HG02840 (cell line): ENCODE data around the gene LRP1B.
A peak's percentile ranks its signal among the peaks of the same experiment; 100 is the strongest.

Experiments used
- ATAC-seq: cut with Tn5 transposase; IDR thresholded peaks from one replicate; pipeline ENCODE4 v1.9.1; 2021; ENCODE audit warnings: mild to moderate bottlenecking, moderate library complexity, moderate number of reproducible peaks; ENCODE audit not compliant: unreplicated experiment, low FRiP score

LRP1B gene

DNA sequence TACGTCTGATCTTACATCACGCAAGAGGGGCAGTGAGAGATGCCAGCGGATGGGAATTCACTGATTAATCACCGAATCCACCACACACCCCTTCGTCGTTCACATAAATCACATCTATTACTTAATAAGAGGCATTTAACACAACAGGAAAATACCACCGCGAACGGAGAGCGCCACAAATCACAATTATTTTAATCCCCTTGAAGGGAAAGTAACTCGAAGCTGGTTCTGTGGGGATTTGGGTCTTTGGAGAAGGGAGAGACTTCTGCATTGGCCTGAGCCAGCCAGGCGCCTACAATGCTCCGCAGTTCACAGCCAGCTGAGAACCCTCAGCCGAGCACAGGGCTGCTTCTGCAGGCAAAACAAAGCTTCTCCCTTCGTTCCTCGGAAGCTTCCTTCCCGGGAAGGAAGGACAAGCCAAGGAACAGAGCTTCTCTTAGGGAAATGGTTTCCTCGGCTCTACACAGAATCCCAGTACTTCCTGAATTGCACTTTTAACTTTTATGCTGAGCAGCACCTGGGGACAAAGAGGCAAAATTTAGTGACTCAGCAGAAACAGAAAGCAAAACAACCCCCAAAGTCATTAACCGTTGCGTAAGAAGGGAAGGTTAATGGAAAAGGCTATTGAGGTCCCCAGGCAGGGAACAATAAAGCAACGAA is at the start of gene LRP1B:
TSS of gene LRP1B (minus strand) at position 7 of the 660 bp plus-strand sequence. CDS start 287 bp downstream, outside the sequence.
- ATAC-seq: no peak

- ATAC-seq: no peak
These were observed 48.9 kb upstream of the LRP1B start for GRCh38 chr2:142179686-142180085.

- ATAC-seq: no peak
These were observed 47.8 kb upstream of the LRP1B start for GRCh38 chr2:142178604-142179003.

GRCh38 chr2:142176941-142177340 is 46.1 kb upstream of the LRP1B start:
- ATAC-seq: no peak

DNA sequence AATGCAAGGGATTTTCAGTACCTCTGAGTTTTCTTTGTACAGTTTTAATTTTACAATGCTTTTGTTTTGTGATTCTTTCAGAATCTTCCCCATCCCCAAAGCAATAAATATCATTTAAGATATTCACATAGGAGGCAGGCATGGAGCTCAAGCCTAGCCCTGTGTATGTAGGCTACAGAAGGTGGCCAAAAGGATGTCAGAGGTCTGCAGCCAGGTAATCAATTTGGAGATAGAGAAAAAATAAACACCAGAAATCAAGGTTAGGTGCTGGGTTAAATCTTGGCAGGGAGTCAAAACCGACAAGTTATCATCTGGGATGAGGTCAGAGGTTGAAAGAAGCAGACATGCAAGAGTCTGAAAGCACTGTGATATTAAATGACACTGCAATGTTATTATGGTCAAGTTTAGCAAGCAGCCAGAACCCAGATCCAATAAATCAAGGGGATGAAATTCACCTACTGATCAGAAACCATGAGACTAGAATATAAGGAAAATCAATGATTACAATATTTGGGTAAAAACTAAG is 45.1 kb upstream of the LRP1B start:
- ATAC-seq: no peak

GRCh38 chr2:142174176-142174575 is 43.4 kb upstream of the LRP1B start:
- no peak for ATAC-seq

GRCh38 chr2:142170847-142171246 is 40.0 kb upstream of the LRP1B start:
- ATAC-seq: no peak

GRCh38 chr2:142165790-142166189 is 35.0 kb upstream of the LRP1B start:
- ATAC-seq: peak; percentile 92

DNA sequence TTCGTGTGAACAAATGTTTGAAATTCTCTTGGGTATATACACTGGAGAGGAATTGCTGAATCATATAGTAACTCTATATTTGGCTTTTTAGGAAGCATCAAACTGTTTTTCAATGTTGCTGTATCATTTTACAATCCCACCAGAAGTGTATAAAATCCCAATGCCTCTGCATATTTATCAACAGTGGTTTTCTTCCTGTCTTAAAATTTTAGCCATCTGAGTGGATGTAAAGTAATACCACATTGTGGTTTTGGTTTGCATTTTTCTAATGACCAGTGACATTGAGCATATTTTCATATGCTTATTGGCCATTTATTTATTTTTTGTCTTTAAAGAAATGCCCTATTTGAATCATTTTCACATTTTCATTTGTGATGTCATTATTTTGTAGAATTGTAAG is 22.8 kb upstream of the LRP1B start:
- ATAC-seq: no peak

DNA sequence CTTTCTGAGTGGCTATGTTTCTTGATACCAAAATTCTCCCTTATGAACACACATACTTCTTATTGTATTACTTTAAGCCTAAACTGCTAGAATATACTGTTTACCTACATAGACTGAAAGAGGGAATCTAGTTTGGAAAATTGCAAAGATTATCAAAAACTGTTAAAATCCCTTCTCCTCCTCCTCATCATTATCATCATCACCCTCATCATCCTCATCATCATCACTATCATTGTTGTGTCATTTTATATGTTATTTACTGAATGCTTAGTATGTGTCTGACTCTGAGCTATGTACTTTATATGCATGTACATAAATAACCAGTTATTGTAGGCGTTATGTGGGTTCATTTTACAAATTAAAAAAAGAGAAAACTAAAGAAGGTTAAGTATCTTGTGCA is 19.6 kb upstream of the LRP1B start:
- ATAC-seq: no peak

DNA sequence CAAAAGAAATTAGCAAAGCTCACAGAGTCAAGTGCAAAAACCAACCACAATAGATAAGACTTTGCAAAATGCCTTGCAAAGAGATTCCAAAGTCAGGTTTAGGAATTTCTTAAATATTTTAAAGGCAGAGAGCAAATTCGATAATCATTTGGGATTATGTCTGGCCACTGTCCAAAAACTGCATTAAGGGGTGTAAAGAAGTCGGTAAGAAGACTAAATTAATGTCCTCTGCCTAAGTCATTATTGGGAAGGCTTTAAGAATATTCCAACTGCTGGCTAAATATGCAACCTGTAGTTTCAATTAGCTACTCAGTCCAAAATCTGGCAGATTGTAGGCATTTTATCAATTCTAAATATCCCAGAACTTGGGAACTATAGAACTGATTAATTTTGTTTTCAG is 13.7 kb upstream of the LRP1B start:
- no peak for ATAC-seq

DNA sequence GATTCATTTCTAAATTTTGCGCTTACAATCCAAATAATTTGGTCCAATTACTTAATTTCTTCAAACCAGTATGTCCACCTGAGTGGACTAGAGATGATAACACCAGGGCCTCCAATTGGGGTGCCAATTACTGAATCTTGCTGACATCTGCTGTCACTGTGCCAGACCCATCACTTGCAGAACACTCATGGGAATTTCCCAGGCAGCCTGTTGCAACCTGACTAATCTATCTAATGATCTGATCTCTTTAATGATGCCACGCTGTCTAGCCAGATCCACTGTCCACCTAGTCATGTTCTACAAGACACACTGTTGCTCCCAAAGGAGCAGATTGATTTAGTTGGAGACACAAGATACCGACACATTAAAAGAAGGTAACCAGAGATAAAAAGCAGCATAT is 11.8 kb upstream of the LRP1B start:
- no peak for ATAC-seq

GRCh38 chr2:142140434-142140845 is 9.6 kb upstream of the LRP1B start:
- no peak for ATAC-seq

- ATAC-seq: no peak
These were observed 8.6 kb upstream of the LRP1B start for GRCh38 chr2:142139384-142139783.

- no peak for ATAC-seq
These were observed 5.8 kb upstream of the LRP1B start for GRCh38 chr2:142136571-142136970.

GRCh38 chr2:142134911-142135310 is 4.1 kb upstream of the LRP1B start:
- ATAC-seq: no peak

DNA sequence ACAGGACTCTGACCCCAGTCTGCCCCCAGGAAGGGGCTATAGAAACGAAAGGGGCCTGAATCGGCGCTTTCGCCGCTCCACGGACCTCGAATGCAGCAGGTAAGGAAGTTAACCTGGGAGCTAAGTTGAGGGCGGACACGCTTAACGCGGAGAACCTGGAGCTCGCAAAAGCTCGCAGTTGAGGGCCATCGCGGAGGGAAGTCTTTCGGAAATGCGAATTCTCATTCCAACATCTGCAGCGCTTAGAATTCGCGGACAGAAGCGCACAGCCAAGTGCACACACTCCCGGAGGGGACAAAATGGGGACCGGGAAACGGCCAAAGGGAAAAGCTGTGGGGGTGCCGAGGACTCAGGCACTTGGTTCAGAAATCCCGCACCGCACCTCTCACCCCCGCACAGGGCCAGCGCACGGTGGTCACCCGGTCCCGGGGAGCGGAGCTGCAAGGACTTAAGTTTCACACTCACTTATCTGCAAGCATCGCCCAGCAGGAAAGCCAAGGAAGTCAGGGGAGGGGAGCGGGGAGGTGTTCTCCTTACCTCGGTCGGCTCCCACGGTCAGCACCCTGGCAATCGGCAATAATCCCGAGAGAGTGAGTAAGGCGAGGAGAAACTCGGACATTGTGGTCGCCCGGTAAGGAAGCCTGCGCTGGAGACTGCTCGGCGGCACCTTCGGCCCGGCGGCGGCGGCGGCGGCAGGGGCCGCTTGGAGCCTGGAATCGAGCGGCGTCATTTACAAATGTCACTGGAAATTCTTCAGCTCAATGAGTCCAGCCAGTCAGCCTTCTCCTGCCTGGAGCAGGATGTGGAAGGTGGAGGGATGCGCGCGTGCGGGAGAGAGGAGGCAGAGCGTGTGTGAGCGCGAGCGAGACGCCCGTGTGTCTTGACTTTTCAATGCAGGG is 456 bp downstream of the LRP1B start:
- ATAC-seq: no peak

DNA sequence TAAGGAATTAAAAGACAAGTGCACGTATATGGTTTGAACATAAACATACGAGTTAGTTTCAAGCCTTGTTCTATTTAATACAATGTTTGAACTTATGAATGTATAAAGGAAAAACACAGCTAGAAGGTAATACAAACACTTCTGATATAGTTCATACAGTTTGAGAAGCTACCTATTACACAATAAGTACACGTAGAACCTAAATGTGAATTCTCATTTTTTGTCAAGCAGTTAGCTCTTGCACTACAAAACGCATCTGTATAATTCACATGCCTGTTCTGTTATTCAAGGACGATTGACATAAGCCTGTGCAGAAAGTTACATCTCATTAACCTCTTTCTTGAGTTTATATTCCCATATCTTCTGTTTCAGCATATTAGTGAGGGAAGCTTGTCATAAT is 2.7 kb downstream of the LRP1B start:
- ATAC-seq: no peak

DNA sequence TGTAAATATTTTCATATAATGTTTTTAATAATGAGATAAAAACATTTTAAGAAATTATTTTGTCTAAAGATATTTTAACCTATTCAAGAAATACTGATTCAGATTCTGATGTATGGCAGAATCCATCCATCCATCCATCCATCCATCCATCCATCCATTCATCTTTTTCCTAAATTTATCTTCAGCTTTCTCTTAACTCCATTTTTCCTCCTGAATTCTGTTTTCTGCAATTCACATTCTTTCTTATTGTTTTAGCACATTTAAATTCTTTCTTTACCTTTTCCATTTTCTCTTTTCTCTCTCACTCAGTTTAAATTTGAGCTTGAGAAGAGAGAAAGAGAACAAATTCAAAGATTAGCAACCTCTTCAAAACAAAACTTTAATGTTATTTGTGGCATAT is 3.6 kb downstream of the LRP1B start:
- no peak for ATAC-seq

DNA sequence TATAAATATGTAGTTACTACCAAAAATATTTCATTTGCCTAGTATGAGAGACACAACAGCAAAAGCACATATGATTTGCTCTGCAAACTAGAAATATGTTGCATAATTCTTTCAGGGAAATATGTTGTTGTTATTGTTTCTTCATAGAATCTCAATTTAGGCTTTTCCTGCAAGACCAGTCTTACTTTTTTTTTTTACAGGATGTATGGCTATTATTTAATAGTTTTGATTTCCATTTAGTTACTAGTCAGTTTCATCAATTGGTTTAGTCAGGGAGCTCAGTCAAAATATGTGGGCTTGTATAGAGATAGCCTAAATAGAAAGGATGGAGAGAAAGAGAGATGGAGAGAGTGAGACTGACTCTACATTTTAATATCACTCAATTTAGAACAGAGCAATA is 6.1 kb downstream of the LRP1B start:
- no peak for ATAC-seq

- no peak for ATAC-seq
These were observed 11.5 kb downstream of the LRP1B start for GRCh38 chr2:142119347-142119746.
